ENCODE measurements around the gene STX10. TPM values are rescaled to one million over a fixed set of nuclear protein-coding genes. Genes with fewer than 3 reads are reported as not detected.

The STX10 gene
- polyA plus RNA-seq, 1 of the 3 experiments (the other 2 are of a cell fraction) = 163 TPM

DNA sequence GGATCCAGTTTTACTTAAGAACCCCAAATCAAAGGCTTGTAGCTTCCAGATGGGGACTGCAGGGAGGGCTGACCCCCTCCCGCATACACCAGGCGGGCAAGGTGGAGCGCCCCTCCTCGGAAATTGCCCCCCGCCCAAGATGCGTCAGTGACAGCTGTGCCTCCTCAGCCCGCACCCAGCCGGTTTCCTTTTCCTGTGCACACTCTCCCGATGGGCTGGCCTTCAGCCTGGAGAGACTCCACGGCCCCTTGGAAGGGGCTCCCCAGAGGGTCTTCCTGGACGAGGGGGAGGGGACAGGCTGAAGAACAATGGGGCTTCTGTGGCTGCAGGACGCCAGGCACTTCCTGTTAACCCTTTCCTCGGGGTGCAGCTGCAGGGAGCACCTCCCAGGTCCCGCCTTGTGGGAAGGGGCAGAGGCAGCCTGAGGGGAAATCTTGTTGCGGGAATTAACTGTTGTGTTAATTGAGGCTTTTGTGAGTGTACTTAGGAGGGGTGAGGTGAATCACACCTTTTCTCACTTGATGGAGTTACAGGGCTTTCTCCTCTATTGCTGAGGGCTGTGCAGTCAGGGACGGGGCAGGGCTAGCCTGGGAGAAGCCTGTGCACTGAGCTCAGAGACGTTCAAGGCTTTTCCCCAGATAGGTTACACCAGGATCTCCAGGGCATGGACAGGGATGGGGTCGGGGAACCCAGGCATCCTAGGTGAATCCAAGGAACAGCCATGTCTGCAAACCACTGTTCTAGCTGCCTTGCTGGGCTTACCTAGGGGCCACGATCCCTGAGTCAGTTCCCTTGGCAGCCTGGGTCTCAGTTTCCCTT is 14.4 kb upstream of the STX10 start (continued):
- TF ChIP-seq, protein P1, sequence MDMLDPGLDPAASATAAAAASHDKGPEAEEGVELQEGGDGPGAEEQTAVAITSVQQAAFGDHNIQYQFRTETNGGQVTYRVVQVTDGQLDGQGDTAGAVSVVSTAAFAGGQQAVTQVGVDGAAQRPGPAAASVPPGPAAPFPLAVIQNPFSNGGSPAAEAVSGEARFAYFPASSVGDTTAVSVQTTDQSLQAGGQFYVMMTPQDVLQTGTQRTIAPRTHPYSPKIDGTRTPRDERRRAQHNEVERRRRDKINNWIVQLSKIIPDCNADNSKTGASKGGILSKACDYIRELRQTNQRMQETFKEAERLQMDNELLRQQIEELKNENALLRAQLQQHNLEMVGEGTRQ (IDR thresholded peaks at IDR 0.05; ENCODE audit: borderline replicate concordance, low read depth, low read length) = no peak
- TF ChIP-seq TCF12 (IDR thresholded peaks at IDR 0.05) (peak; percentile 64; the same call in 1 of the 2 replicates), NFIC (IDR thresholded peaks at IDR 0.05; ENCODE audit: borderline replicate concordance) (peak; percentile 37; the same call in 1 of the 2 replicates), SMC3 (IDR thresholded peaks at IDR 0.05; ENCODE audit: low read depth, low read length) (0 out of 2 replicates have a peak, but pooled peaks have one; percentile 9), MEF2A (IDR thresholded peaks at IDR 0.05; ENCODE audit: borderline replicate concordance, low read depth) (no peak), GABPA (IDR thresholded peaks at IDR 0.05; ENCODE audit: low read depth) (peak; percentile 62), FOXJ3 (CRISPR knock-in tag; IDR thresholded peaks at IDR 0.05) (peak; percentile 35; the same call in 1 of the 2 replicates), SIN3A (IDR thresholded peaks at IDR 0.05; ENCODE audit: borderline replicate concordance, low read depth, low read length) (no peak)
- TF ChIP-seq, protein P2, sequence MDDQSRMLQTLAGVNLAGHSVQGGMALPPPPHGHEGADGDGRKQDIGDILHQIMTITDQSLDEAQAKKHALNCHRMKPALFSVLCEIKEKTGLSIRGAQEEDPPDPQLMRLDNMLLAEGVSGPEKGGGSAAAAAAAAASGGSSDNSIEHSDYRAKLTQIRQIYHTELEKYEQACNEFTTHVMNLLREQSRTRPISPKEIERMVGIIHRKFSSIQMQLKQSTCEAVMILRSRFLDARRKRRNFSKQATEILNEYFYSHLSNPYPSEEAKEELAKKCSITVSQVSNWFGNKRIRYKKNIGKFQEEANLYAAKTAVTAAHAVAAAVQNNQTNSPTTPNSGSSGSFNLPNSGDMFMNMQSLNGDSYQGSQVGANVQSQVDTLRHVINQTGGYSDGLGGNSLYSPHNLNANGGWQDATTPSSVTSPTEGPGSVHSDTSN (IDR thresholded peaks at IDR 0.05) = peak; percentile 62
- TF ChIP-seq, protein P3, sequence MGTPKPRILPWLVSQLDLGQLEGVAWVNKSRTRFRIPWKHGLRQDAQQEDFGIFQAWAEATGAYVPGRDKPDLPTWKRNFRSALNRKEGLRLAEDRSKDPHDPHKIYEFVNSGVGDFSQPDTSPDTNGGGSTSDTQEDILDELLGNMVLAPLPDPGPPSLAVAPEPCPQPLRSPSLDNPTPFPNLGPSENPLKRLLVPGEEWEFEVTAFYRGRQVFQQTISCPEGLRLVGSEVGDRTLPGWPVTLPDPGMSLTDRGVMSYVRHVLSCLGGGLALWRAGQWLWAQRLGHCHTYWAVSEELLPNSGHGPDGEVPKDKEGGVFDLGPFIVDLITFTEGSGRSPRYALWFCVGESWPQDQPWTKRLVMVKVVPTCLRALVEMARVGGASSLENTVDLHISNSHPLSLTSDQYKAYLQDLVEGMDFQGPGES (IDR thresholded peaks at IDR 0.05; ENCODE audit: low read depth, low read length) = no peak
- TF ChIP-seq, protein P4, sequence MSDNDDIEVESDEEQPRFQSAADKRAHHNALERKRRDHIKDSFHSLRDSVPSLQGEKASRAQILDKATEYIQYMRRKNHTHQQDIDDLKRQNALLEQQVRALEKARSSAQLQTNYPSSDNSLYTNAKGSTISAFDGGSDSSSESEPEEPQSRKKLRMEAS (IDR thresholded peaks at IDR 0.05; ENCODE audit: low read depth) = peak; percentile 33; the same call in 1 of the 2 replicates

DNA sequence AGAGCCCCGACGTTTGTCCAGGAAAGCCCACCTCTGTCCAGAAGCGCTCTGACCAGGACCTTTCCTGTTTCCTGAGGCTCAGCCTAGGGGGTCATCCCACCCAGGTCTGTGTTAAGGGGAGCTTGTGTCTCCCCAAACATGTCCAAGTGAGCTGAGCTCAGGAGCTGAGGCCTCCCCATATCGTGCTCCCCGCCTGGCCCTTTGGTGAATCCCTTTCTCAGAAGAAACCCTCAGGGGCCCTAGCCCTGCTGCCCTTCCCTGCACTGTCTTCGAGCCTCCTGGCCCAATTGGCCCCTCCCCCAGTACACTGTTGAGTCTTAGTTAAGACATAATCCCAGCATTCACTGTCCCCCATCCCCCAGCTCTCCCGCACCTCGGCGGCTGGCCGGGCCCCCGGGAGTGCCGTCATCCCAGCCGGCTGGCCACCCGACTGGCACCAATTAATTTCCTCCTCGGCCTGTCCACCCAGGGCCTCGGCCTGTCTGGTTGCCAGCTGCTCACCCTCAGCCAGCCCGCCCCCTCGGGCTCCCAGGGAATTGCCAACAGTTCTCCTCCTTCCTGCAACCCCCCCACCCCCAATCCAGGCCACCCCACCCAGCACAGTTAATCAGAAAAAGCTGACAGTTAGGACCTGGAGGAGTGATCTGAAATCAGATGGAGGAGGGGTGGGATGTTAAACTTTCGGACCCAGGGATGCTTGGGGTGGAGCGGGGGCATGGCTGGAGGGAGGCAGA is 13.6 kb upstream of the STX10 start:
- peak; percentile 94 for DNase-seq
- H3K4me1 ChIP-seq (ENCODE audit: control insufficient read depth in 1 of 2, insufficient read depth in 2 of 2, low read depth in 1 of 2, low read length in 1 of 2) = peaks cover 28 to 35% of the 10 kb centered on the region in 2 experiments; a peak in 3 of 4 replicates
- TF ChIP-seq, protein P4 (IDR thresholded peaks at IDR 0.05; ENCODE audit: low read depth) = peak; percentile 64; the same call in 1 of the 2 replicates
- TF ChIP-seq, protein P5, sequence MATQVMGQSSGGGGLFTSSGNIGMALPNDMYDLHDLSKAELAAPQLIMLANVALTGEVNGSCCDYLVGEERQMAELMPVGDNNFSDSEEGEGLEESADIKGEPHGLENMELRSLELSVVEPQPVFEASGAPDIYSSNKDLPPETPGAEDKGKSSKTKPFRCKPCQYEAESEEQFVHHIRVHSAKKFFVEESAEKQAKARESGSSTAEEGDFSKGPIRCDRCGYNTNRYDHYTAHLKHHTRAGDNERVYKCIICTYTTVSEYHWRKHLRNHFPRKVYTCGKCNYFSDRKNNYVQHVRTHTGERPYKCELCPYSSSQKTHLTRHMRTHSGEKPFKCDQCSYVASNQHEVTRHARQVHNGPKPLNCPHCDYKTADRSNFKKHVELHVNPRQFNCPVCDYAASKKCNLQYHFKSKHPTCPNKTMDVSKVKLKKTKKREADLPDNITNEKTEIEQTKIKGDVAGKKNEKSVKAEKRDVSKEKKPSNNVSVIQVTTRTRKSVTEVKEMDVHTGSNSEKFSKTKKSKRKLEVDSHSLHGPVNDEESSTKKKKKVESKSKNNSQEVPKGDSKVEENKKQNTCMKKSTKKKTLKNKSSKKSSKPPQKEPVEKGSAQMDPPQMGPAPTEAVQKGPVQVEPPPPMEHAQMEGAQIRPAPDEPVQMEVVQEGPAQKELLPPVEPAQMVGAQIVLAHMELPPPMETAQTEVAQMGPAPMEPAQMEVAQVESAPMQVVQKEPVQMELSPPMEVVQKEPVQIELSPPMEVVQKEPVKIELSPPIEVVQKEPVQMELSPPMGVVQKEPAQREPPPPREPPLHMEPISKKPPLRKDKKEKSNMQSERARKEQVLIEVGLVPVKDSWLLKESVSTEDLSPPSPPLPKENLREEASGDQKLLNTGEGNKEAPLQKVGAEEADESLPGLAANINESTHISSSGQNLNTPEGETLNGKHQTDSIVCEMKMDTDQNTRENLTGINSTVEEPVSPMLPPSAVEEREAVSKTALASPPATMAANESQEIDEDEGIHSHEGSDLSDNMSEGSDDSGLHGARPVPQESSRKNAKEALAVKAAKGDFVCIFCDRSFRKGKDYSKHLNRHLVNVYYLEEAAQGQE (IDR thresholded peaks at IDR 0.05; ENCODE audit: low read depth, low read length) = no peak
- TF ChIP-seq RXRA (IDR thresholded peaks at IDR 0.05; ENCODE audit: borderline replicate concordance, low read depth) (peak; percentile 82; the same call in 1 of the 2 replicates), FOSL2 (IDR thresholded peaks at IDR 0.05; ENCODE audit: borderline replicate concordance, low read depth) (peak; percentile 41; the same call in 1 of the 2 replicates), TCF12 (IDR thresholded peaks at IDR 0.05) (peak; percentile 89), CHD2 (IDR thresholded peaks at IDR 0.05; ENCODE audit: low read length, partially characterized antibody) (peak; percentile 93), SMC3 (IDR thresholded peaks at IDR 0.05; ENCODE audit: low read depth, low read length) (no peak), GABPA (IDR thresholded peaks at IDR 0.05; ENCODE audit: low read depth) (no peak)
- TF ChIP-seq, protein P1 (IDR thresholded peaks at IDR 0.05; ENCODE audit: borderline replicate concordance, low read depth, low read length) = no peak
- TF ChIP-seq, protein P2 (IDR thresholded peaks at IDR 0.05) = peak; percentile 80

More for the DNA sequence above, 13.6 kb upstream of the STX10 start:
- no peaks in the 10 kb centered on the region for H3K36me3 ChIP-seq (replicated peaks in 1 of 2; ENCODE audit: control insufficient read depth in 1 of 2, insufficient read depth in 2 of 2, low read length in 1 of 2)
- H3K9me2 ChIP-seq = no peaks in the 10 kb centered on the region
- peak overlapping the region; percentile 38; the same call in 1 of the 2 replicates for H2AFZ ChIP-seq (ENCODE audit: low read depth)
- peaks cover 18% of the 10 kb centered on the region; the same call in 1 of the 2 replicates for H3K79me2 ChIP-seq (ENCODE audit: insufficient read depth)
- H3K27ac ChIP-seq (ENCODE audit: low read depth in 2 of 2, low read length in 1 of 2) = peak overlapping the region; percentile 97 to 100
- H3K9ac ChIP-seq = peak overlapping the region; percentile 74
- 3% methylated on average over 17 of the region's 20 CpGs for WGBS (ENCODE audit: low lambda C conversion rate)
- H4K20me1 ChIP-seq (ENCODE audit: insufficient read depth) = no peaks in the 10 kb centered on the region
- H3K4me2 ChIP-seq = peak overlapping the region; percentile 89
- H3K4me3 ChIP-seq (ENCODE audit: low read depth in 2 of 2, low read length in 1 of 2) = peak overlapping the region; percentile 32 to 58
- peaks cover 53% of the 10 kb centered on the region for H3F3A ChIP-seq (replicated peaks; ENCODE audit: insufficient read depth)
- no peaks in the 10 kb centered on the region for H3K27me3 ChIP-seq (ENCODE audit: insufficient read depth)
- POLR2A ChIA-PET = interaction anchor here (0.6 to 5.2 kb wide), 12 partner anchors 9 to 683 kb away, joined by 3 to 73 read pairs (median 3); partner anchors contain the start of genes IER2, JUNB and STX10
- no peaks in the 10 kb centered on the region for H3K9me3 ChIP-seq
- CTCF ChIA-PET = interaction anchor here (0.9 to 2.4 kb wide), 7 partner anchors 8 to 199 kb away, joined by 3 to 11 read pairs (median 4); partner anchors contain the start of genes IER2 and STX10
